Muscle of arm (tissue), 12 donors: Measurements from ENCODE around the gene BCKDHA. TPM values are rescaled to one million over a fixed set of nuclear protein-coding genes. Genes with fewer than 3 reads are reported as not detected.
"Not testable (repeated sequence)": the region's sequence is repeated elsewhere in the genome, so short reads cannot be mapped to it uniquely, and the experiment has no call there.

Experiments used
- DNase-seq: peaks from one replicate; pipeline ENCODE4 v3.0.0-alpha.2; 2013
- polyA plus RNA-seq, 12 donors: library from polyadenylated mRNA; unstranded; fragments of 120-200 nt; gene quantifications; one replicate each; pipeline ENCODE4 v1.2.1, GENCODE V29; 2013; ENCODE audit not compliant: insufficient read length in 12 of 12

BCKDHA gene
- polyA plus RNA-seq, 12 donors: 19.2 to 69.1 (median 25.6) TPM; not detected in 1

DNA sequence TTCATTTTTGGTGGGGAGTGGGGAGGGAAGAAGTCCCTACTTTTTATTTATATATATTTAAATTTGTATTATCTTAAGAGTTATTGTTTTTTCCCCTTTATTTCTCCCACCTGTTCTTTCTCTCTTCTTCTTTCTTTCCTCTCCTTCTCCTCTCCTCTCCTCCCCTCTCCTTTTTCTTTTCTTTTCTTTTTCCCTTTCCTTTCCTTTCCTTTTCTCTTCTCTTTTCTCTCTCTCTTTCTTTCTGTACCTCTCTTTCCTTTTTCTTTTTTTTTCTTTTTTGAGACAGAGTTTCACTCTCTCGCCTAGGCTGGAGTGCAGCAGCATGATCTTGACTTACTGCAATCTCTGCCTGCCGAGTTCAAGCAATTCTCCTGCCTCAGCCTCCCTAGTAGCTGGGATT lies 1.9 kb downstream of the BCKDHA start:
- no peak for DNase-seq

DNA sequence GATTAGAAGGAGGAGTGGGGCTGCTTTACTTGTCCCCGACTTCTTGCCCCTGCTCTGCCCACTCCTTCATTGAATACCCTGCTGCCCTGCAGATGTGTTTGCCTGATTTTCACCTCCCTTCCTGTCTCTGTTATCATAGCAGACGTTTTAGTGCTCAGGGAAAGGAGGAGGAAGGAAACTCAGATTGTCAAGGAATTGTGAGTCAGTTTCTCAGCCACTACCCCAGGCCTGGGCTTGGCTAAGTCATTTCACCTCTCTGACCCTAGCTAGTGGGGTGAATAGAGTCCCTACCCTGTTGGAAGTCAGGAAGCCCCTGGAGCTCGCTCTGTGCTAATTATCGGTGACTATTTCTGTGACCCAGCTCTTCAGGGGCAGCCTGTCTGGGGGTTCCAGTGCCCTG lies 3.9 kb downstream of the BCKDHA start:
- DNase-seq: no peak

DNA sequence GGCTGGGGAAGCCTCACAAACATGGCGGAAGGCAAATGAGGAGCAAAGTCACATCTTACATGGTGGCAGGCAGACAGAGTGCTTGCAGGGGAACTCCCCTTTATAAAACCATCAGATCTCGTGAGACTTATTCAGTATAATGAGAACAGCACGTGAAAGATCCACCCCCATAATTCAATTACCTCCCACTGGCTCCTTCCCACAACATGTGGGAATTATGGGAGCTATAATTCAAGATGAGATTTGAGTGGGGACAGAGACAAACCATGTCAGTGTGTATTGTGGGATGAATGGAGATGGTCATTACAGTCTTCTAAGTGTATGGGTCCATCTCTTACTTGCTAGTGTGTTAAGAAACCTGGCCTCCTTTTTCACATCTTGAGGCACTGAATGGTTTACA lies 4.4 kb downstream of the BCKDHA start:
- DNase-seq: no peak

DNA sequence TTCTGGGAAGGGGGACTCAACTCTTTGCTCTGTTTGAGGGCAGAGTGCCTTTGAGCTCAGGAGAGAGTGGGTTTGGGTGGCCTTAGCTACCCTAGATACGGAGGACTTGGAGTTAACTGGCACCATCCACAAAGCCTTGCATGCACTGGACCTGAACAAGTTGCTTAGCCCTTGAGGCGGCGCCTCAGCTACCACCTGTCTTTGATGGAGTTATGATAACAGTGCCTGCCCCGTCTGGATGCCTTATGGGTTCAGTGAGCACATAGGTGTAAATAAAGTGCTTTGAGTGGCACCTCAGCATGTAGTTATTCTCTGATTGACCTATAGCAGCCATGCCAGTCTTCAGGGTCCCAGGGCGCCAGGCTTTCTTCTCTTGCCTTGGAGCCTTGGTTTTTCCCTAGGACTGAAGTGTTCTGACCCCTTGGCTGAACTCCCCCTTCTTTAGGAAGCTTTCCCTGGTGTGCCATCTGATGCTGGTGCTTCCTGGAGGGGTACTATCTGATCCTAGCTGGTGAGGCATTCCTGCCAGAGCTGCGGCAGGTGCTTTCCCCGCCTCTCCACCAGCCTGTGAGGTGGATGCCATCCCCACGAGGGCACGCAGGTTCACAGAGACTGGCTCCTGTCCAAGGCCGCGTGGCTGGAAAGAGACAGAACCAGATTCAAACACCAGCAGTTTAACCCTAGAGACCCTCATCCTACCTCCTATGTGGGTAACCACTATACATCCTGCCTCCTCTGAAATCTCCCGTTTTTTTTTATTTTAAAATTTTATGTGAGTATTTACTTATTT lies 5.8 kb downstream of the BCKDHA start:
- DNase-seq: no peak

DNA sequence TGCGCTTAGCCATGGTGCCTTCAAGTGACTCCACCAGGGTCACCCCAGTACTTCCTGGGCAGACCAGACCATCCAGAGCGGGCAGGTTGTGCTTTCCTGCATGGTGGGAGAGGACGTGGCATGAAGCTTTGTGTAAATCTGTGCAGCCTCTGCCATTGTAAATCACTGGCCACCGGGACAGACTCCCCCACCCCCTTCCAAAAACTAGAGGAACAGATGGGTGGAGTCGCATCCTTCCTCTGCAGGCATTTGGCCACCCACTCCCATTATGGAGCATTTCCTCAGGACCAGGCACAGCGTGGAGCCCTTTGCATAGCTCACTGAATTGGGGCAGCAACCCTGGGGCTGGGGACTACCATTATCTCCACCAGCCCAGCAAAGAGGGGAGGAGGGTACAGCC lies 8.2 kb downstream of the BCKDHA start:
- no peak for DNase-seq

DNA sequence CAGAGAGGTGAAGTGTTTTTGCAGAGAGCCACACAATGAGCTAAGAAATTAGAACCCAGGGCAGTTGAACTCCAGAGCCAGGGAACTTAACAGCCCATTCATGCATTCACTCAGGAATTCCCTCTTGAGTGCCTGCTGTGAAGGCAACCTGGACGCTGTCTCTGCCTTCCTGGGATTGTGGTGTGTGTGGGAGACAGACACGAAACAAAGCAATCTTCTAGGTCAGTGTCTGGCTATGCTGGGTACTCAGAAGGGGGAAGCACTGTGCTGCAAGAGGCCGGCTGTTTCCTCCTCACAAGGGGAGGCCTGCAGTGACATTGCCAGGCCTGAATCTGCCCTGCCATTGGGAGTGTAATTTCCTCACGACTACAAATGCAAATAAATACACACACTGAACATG lies 9.7 kb downstream of the BCKDHA start:
- no peak for DNase-seq

DNA sequence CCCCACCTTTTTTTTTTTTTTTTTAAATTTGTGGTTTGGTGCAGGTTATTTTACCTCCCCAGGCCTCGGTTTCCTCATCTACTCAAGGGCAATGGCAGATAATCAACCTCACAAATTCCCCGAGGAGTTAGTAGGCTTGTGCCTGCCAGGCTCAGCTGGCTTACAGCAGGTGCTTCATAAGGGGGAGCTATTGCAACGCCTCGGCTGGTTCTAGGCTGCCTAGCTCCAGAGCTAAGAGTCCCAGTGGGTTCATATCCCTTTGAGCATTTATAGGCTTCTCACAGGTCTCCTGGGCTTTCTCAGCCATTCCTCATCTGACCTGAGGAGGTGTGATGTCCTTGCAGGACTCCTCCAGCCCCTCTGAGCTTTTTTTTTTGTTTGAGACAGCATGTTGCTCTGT lies 10.6 kb downstream of the BCKDHA start:
- no peak for DNase-seq

DNA sequence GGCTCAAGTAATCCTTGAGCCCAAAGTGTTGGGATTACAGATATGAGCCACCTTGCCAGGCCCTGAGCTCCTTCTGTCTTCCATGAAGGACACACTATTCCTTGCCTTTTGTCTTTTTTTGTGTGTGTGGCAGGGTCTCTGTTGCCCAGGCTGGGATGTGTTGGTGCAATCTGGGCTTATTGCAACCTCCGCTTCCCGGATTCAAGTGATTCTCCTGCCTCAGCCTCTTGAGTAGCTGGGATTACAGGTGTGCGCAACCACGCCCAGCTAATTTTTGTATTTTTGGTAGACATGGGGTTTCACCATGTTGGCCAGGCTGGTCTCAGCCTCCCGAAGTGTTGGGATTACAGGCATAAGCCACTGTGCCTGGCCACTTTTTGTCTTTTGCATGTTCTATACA lies 11.2 kb downstream of the BCKDHA start:
- DNase-seq: not testable (repeated sequence)

DNA sequence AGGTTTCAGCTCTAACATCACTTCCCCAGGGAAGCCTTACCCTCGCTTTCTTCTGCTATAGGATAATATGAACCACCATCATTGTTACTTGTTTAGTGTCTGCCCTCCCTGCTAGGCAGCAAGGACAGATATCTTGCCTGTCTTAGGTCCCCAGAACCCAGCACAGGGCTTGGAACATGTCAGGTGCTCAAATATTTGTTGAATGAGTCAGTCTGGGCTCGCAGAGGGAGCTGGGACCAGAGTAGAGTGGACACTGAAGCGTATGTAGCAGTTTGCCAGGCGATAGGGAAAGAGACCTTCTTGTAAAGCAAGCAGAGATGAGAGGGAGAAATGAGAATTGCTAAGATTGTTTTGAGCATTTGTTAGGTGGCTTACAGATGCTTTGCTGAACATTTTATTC lies 11.7 kb downstream of the BCKDHA start:
- DNase-seq: no peak

DNA sequence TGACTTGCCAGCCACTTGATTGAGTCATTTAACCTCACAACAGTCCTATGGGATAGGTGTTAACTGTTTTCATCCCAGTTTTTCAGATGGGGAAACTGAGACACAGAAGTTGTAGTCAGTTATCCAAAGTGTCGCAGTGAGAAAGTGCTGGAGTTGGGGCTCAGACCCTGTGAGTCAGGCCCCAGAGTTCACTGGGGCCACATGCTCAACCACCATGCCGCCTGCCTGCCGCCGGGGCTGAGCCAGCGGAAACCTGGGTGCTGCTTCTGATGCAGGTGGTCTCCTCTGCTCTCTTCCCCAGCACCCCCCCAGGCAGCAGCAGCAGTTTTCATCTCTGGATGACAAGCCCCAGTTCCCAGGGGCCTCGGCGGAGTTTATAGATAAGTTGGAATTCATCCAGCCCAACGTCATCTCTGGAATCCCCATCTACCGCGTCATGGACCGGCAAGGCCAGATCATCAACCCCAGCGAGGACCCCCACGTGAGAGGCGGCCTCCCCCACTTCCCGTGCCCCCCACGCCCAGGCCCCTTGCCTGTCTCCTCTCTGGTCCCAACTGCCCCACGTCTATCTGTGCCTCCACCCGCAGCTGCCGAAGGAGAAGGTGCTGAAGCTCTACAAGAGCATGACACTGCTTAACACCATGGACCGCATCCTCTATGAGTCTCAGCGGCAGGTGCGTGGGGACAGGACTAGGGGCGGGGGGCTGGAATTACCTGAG lies 12.9 kb downstream of the BCKDHA start:
- no peak for DNase-seq

DNA sequence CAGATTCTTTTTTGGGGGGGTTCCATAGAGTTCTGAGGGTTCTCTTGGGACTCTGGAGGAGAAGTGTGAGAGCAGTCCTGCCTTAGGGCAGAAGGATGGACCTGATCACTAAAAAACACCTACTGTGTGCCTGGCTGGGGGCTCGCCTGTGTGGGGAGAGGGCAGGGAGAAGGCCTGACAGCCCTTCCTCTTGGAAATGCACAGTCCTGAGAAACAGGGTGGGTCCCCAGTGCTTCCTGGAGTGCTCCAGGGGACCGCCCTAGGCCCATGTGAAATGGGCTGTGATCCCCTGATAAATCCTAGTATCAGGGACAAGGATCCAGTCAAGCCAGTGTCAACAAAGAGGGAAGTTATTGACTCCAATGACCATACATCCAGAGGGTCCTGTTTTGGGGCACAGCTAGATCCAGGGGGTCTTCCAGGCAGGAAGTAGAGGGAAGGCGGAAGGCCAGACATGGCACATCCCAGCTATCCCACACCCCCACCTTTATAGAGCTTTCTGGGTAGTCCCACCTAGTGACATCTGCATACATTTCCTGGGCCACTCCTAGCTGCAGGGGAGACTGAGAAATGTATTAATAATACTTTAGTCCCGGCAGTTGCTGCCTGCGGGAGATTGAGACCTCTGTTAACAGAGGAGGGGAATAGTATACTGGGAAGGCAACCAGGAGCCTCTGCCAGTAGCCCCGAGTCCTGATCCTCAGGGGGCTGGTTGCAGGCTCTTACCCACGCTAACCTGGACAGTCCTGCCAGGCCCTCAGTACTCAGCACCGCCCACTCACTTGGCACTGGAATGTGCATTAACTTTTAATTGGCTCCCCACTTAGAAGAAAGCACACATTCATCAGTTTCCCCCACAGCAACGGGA lies 13.7 kb downstream of the BCKDHA start:
- DNase-seq: no peak

DNA sequence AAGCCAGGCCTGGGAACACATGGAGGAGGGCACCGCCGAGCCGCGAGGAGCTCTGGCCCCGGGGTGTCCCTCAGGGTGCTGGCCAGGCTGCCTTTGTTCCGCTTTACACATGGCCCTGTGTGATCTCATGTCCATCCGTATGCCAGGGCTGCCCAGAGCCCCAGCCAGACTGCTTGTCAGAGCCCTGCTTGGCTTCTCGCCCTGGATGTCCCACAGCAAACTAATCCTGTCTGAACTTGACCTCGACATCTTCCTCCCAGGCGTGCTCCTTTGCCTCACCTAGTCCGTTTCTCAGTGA lies 14.3 kb downstream of the BCKDHA start:
- no peak for DNase-seq

DNA sequence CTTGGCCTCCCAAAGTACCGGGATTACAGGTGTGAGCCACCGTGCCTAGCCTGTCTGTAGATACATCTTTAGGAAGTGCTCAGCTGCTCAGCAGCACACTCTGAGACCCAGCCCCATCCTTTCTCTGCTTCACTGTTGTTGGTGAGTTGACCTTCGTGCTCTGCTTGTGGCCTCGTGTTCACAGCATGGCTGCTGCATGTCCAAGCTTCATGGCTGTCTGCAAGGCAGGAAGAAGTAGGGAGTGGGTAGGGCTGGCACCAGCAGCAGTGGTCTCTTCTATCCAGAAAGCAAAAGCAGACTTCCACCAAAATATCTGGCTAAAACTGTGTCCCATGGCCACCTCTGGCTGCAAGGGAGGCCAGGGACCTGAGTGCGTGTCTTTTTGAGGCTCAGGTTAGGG lies 15.3 kb downstream of the BCKDHA start:
- DNase-seq: no peak

DNA sequence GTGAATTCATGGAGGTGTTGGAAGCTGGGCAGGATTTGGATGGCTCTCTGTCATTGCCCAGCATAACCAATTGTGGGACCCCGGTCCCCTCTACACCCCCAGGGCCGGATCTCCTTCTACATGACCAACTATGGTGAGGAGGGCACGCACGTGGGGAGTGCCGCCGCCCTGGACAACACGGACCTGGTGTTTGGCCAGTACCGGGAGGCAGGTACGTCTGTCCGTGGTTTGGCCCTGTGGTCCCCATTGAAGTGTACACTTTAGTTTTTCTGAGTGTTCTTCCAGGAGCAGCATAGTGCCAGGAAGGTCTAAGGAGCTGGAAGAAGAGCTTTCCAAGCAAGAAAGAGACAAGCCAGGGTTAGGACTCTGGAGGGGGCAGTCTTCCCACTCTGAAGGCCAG lies 16.3 kb downstream of the BCKDHA start:
- no peak for DNase-seq

DNA sequence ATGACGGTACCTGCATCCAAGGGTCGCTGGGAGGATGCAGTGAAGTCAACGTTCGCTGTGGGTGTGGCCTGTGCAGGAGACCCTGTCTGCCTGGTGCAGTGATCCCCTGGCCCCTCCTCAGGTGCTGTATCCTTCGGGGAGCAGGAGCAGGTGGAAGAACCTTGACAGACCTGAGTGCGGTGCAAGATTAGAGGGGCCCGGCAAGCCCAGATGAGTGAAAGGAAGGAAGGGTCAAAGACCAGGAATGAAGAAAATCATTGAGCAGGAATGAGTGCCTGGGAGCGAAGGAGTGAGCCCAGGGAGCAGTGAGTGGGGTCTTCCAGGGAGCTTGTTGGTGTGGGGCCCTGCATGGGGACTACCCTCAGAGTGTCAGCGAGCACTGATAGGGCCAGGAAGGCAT lies 16.8 kb downstream of the BCKDHA start:
- no peak for DNase-seq

DNA sequence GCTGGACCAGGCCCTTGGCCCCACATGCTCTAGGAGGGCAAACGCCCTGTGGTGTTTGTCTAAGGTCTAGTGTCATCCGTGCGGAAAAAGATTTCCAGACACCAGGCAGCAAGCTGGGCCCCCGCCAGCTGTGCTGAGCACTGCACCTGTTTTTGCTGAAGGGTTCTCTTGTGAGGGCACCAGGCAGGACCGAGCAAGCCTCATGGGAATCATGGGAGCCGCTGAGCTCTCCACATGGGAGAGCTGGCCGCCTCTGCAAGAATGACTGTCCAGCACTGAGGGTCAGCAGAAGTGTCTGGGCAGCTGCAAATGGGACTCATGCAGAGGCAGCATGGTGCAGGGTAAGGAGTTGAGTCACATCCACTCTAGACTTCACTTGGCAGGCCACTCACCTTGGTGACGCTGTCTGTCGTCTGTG lies 17.5 kb downstream of the BCKDHA start:
- DNase-seq: no peak

DNA sequence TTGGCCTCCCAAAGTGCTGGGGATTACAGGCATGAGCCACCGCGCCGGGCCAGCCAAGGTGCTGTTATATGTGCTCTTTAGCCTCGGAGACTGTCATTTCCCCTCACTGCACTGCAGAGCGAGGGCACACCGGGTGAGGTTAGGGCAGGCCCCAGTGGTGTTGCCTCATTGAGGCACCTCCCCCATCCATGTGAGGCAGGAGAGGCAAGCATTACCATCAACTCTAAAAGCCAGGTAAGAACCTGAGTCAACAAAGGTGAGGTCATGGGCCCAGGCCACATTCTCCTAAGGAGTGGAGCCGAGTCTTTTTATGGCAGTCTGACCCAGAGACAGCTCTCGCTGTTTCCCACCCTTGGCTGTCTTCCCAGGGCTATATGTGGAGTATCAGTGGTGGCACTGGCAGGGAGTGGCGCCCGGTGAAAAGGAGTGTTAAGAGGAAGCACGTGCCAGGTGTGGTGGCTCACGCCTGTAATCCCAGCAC lies 18.6 kb downstream of the BCKDHA start:
- DNase-seq: no peak

DNA sequence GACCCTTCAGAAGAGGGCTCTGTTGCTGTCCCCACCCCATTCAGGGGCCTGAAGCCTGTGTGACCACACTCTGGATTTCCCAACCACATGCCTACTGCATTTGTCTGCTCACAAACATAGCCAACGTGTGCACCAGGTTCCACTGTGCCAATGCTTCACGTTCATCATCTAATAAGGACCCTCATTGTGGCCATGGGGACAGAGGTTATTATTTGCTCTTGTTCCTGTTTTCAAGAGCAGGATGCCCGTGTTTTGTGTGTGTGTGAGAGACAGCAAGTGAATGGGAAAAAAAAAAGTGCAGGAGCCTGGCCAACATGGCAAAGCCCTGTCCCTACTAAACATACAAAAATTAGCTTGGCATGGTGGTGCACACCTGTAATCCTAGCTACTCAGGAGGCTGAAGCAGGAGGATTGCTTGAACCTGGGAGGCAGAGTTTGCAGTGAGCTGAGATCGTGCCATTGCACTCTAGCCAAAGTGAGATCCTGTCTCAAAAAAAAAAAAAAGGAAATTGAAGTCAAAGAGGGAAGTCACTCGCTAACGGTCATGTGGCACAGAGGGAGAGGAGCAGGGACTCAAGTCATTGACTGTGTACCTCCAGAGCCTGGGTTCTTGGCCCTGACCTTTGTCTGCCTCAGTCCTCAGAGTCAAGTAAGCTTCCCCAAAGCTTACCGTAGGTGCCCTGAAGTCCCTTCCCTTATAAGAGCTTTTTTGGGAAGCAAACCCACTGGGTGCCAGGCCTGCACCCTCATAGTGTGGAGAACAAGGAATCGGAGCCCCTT lies 22.7 kb downstream of the BCKDHA start:
- no peak for DNase-seq

DNA sequence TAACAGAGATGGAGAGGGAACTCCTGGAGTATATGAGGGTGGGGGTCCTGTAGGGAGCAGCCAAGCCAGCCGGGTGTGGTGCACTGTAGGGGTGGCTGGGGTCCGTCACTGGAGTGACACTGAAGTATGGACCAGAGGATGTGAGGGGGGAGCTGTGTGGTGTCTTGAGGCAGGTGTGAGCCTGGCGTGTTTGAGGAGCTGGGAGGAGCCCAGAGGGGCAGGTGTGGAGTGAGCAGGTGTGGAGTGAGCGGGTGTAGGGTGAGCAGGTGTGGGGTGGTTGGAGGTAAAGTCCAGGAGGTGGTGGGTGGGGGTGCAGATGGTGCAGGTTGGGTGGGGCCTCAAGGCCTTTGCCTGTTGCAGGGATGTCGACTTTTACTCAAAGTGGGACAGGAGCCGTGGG lies 23.7 kb downstream of the BCKDHA start:
- no peak for DNase-seq

DNA sequence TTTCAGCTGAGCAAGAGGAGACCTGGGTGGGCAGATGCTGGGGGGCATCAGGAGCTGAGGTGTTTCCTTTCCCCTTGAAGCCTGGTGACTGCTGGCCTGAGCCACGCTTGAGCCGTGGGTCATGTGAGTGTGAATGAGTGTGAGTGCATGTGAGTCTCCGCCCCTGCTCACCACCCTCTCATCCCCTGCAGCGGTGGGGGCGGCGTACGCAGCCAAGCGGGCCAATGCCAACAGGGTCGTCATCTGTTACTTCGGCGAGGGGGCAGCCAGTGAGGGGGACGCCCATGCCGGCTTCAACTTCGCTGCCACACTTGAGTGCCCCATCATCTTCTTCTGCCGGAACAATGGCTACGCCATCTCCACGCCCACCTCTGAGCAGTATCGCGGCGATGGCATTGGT lies 24.4 kb downstream of the BCKDHA start:
- DNase-seq: no peak

DNA sequence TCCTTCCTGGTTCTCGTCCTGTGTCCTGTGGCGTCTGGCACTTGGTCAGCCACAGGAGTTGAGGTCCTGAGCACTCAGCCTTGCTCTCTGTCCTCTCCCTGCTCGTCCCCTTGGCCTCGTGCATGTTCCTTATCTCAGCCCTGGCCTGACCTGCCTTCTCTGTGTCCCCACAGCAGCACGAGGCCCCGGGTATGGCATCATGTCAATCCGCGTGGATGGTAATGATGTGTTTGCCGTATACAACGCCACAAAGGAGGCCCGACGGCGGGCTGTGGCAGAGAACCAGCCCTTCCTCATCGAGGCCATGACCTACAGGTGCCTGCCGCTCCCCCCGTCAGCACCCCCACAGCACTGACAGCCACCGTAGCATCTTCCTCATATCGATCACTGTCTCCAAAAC lies 24.8 kb downstream of the BCKDHA start:
- no peak for DNase-seq

DNA sequence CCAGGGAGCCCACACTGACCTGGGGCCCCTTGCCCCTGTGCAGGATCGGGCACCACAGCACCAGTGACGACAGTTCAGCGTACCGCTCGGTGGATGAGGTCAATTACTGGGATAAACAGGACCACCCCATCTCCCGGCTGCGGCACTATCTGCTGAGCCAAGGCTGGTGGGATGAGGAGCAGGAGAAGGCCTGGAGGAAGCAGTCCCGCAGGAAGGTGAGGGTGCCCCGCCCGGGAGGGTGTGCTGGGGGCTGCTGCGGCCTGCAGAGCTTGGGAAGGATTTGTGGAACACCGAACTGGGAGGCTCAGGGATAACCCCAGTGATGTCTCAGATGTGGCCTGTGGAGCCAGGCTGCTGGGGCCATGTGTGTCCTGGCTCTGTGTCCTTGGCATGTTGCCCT lies 25.3 kb downstream of the BCKDHA start:
- no peak for DNase-seq
